OCI-LY3 (cell line): ENCODE data around the gene CYBC1.

Source experiments
- EZH2phosphoT487 ChIP-seq: fragments of 200-600 bp; shearing (Covaris generic); IDR thresholded peaks from 2 replicates; pipeline ENCODE4 v1.6.1; 2018; ENCODE audit warnings: antibody characterized with exemption, mixed run types, low read depth
- TF ChIP-seq, protein P1 (sequence below): fragments of 200-600, 300-600 bp; sonication (generic); IDR thresholded peaks from 2 replicates; pipeline ENCODE4 v1.5.1; 2014; ENCODE audit warnings: antibody characterized with exemption, low read length, low read depth

DNA sequence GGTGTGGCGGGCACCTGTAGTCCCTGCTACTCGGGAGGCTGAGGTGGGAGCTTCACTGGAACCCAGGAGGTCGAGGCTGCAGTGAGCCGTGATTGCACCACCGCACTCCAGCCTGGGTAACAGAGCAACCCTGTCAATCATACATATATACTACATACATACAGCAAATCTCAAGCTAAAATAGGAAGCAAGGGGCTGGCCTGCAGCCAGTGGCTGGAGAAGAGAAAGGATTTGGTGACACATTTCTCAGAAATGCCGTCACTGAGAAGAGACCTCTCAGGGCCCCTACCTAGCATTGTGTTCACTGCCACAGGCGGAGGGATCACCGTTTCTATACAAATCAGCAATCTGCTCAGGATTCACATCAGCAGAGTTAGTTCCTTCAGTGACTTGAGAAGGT lies 24.9 kb upstream of the CYBC1 start:
- TF ChIP-seq, protein P1, sequence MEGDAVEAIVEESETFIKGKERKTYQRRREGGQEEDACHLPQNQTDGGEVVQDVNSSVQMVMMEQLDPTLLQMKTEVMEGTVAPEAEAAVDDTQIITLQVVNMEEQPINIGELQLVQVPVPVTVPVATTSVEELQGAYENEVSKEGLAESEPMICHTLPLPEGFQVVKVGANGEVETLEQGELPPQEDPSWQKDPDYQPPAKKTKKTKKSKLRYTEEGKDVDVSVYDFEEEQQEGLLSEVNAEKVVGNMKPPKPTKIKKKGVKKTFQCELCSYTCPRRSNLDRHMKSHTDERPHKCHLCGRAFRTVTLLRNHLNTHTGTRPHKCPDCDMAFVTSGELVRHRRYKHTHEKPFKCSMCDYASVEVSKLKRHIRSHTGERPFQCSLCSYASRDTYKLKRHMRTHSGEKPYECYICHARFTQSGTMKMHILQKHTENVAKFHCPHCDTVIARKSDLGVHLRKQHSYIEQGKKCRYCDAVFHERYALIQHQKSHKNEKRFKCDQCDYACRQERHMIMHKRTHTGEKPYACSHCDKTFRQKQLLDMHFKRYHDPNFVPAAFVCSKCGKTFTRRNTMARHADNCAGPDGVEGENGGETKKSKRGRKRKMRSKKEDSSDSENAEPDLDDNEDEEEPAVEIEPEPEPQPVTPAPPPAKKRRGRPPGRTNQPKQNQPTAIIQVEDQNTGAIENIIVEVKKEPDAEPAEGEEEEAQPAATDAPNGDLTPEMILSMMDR = no peak
- TF ChIP-seq EZH2phosphoT487 = no peak
